GM19324 (cell line): ENCODE data around the gene KCNIP1.

Experiments
- ATAC-seq: cut with Tn5 transposase; IDR thresholded peaks from one replicate; pipeline ENCODE4 v1.9.1; 2021; ENCODE audit warnings: mild to moderate bottlenecking, moderate library complexity; ENCODE audit not compliant: unreplicated experiment, low FRiP score

Gene KCNIP1

GRCh38 chr5:170560938-170561337, 57.1 kb downstream of the KCNIP1 start:
- ATAC-seq: no peak

GRCh38 chr5:170562166-170562874, 58.5 kb downstream of the KCNIP1 start:
- ATAC-seq: no peak

- ATAC-seq: no peak
These were observed 59.0 kb downstream of the KCNIP1 start for GRCh38 chr5:170562875-170563228.

- ATAC-seq: no peak
These were observed 60.2 kb downstream of the KCNIP1 start for GRCh38 chr5:170563824-170564567.

GRCh38 chr5:170565072-170565471, 61.3 kb downstream of the KCNIP1 start:
- ATAC-seq: no peak

- no peak for ATAC-seq
These were observed 65.3 kb downstream of the KCNIP1 start for GRCh38 chr5:170569101-170569500.

GRCh38 chr5:170570476-170570875, 66.7 kb downstream of the KCNIP1 start:
- ATAC-seq: no peak

- no peak for ATAC-seq
These were observed 67.5 kb downstream of the KCNIP1 start for GRCh38 chr5:170571281-170571731.

GRCh38 chr5:170571875-170572852, 68.3 kb downstream of the KCNIP1 start:
- no peak for ATAC-seq

- ATAC-seq: no peak
These were observed 69.3 kb downstream of the KCNIP1 start for GRCh38 chr5:170573114-170573513.

GRCh38 chr5:170573660-170574059, 69.8 kb downstream of the KCNIP1 start:
- no peak for ATAC-seq

GRCh38 chr5:170576602-170577535, 73.0 kb downstream of the KCNIP1 start:
- no peak for ATAC-seq

- ATAC-seq: no peak
These were observed 75.8 kb downstream of the KCNIP1 start for GRCh38 chr5:170579601-170580000.

GRCh38 chr5:170581211-170581610, 77.4 kb downstream of the KCNIP1 start:
- ATAC-seq: no peak

GRCh38 chr5:170582644-170583330, 79.0 kb downstream of the KCNIP1 start:
- no peak for ATAC-seq

- no peak for ATAC-seq
These were observed 80.2 kb downstream of the KCNIP1 start for GRCh38 chr5:170584003-170584402.

GRCh38 chr5:170584450-170585058, 80.7 kb downstream of the KCNIP1 start:
- no peak for ATAC-seq

GRCh38 chr5:170585273-170585948, 81.6 kb downstream of the KCNIP1 start:
- no peak for ATAC-seq
